Ishikawa (cell line): ENCODE data around the gene RAB3D.

Experiments used
- CEBPB ChIP-seq: IDR thresholded peaks from 2 replicates; pipeline ENCODE4 v1.6.1; 2012
- CREB1 ChIP-seq: IDR thresholded peaks from 2 replicates; pipeline ENCODE4 v1.6.1; 2012; ENCODE audit warnings: low read depth
- EGR1 ChIP-seq: IDR thresholded peaks from 2 replicates; pipeline ENCODE4 v1.6.1; 2012
- EP300 ChIP-seq: IDR thresholded peaks from 2 replicates; pipeline ENCODE4 v1.6.1; 2012; ENCODE audit warnings: borderline replicate concordance
- FOXM1 ChIP-seq: IDR thresholded peaks from 2 replicates; pipeline ENCODE4 v1.6.1; 2012; ENCODE audit warnings: low read depth, borderline replicate concordance
- NFIC ChIP-seq: IDR thresholded peaks from 2 replicates; pipeline ENCODE4 v1.6.1; 2012
- RAD21 ChIP-seq: IDR thresholded peaks from 2 replicates; pipeline ENCODE4 v1.6.1; 2012; ENCODE audit warnings: low read depth
- REST ChIP-seq: IDR thresholded peaks from 2 replicates; pipeline ENCODE4 v1.6.1; 2012; ENCODE audit warnings: low read depth, mild to moderate bottlenecking
- TCF12 ChIP-seq: IDR thresholded peaks from 2 replicates; pipeline ENCODE4 v1.6.1; 2012; ENCODE audit warnings: low read depth
- TEAD4 ChIP-seq: IDR thresholded peaks from 2 replicates; pipeline ENCODE4 v1.6.1; 2012
- YY1 ChIP-seq: IDR thresholded peaks from 2 replicates; pipeline ENCODE4 v1.6.1; 2012; ENCODE audit warnings: low read depth
- ZBTB7A ChIP-seq: IDR thresholded peaks from 2 replicates; pipeline ENCODE4 v1.6.1; 2012; ENCODE audit warnings: low read depth
- TF ChIP-seq, protein P1 (sequence below): IDR thresholded peaks from 2 replicates; pipeline ENCODE4 v1.6.1; 2012
- TF ChIP-seq, protein P2 (sequence below): IDR thresholded peaks from 2 replicates; pipeline ENCODE4 v1.6.1; 2012

RAB3D gene

GRCh38 chr19:11324748-11325389 lies 14.6 kb downstream of the RAB3D start:
- TF ChIP-seq YY1 (no peak), EGR1 (no peak), NFIC (no peak), ZBTB7A (no peak), TEAD4 (no peak), CREB1 (no peak), CEBPB (no peak), FOXM1 (no peak), REST (no peak), TCF12 (no peak), RAD21 (no peak)
- TF ChIP-seq, protein P1, sequence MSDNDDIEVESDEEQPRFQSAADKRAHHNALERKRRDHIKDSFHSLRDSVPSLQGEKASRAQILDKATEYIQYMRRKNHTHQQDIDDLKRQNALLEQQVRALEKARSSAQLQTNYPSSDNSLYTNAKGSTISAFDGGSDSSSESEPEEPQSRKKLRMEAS: no peak
- TF ChIP-seq, protein P2, sequence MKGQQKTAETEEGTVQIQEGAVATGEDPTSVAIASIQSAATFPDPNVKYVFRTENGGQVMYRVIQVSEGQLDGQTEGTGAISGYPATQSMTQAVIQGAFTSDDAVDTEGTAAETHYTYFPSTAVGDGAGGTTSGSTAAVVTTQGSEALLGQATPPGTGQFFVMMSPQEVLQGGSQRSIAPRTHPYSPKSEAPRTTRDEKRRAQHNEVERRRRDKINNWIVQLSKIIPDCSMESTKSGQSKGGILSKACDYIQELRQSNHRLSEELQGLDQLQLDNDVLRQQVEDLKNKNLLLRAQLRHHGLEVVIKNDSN: no peak

GRCh38 chr19:11324079-11324661 lies 15.3 kb downstream of the RAB3D start:
- TF ChIP-seq CEBPB (peak; percentile 98), EP300 (peak; percentile 62; the same call in 1 of the 2 replicates), YY1 (no peak), FOXM1 (peak; percentile 80; the same call in 1 of the 2 replicates), ZBTB7A (0 out of 2 replicates have a peak, but pooled peaks have one; percentile 26), TEAD4 (peak; percentile 46), RAD21 (peak; percentile 18; the same call in 1 of the 2 replicates), TCF12 (peak; percentile 82), NFIC (peak; percentile 92), CREB1 (no peak)

- TF ChIP-seq EGR1 (no peak), YY1 (no peak), REST (no peak), RAD21 (no peak), TEAD4 (no peak), TCF12 (no peak), FOXM1 (no peak), CEBPB (no peak), NFIC (no peak), CREB1 (no peak)
- TF ChIP-seq, protein P1: no peak
- TF ChIP-seq, protein P2: no peak
Observed at GRCh38 chr19:11323601-11324078, 15.8 kb downstream of the RAB3D start.

DNA sequence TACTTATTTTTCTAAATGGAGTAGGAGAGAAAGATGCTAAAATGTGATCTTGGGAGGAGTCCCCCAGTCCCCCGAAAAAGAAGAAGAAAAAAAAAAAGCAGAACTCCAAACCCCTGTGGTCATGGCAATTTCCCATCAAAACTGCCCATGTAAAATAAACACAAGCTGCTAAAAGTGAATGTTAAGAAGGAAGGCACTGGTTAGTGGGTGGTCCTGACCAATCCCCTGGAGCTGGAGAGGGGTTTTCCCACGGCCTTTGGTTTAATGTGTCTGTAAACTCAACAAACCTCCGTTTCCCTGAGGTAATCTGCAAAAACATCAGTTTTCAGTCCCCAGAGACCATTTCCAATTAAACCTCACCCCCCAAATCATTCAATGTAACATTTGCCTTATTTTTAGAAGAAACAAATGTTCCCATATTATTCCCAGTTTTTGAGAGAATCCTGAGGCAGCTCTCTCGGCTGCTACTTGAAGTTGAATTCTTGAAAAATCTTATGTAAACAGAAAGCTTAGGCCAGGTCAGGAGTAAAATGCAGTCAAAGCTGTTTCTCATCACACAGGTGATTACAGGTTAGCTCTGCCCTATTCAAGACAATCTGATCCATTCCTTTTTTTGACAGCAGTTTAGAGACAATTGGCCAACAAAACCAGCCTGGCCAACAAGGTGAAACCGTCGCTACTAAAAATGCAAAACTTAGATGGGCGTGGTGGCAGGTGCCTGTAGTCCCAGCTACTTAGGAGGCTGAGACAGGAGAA lies 17.0 kb downstream of the RAB3D start:
- TF ChIP-seq RAD21: no peak

- TF ChIP-seq ZBTB7A (no peak), CEBPB (no peak), EP300 (no peak), TEAD4 (no peak), YY1 (no peak), CREB1 (no peak)
Observed at GRCh38 chr19:11321191-11322126, 18.0 kb downstream of the RAB3D start.
